ENCODE results near the gene APBB1.

DNA sequence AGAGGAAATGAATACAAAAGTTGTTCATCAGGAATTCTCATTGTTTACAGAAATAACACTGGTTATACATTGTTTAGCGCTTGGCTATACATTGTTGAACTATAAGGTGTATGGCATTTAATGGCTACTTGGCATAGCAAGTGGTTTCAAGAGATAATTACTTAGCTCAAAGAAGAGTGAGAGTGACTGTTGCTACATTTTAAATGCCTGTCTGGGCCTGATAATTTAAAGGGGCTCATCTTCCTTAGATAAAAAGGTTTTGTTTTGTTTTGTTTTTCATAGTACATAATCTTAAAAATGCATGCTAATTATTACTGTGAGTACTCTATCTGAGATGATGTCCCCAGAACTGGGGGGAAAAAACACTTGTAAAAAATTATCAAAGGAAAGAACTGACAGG, 30.1 kb downstream of the APBB1 start:
- TF ChIP-seq, protein P1, sequence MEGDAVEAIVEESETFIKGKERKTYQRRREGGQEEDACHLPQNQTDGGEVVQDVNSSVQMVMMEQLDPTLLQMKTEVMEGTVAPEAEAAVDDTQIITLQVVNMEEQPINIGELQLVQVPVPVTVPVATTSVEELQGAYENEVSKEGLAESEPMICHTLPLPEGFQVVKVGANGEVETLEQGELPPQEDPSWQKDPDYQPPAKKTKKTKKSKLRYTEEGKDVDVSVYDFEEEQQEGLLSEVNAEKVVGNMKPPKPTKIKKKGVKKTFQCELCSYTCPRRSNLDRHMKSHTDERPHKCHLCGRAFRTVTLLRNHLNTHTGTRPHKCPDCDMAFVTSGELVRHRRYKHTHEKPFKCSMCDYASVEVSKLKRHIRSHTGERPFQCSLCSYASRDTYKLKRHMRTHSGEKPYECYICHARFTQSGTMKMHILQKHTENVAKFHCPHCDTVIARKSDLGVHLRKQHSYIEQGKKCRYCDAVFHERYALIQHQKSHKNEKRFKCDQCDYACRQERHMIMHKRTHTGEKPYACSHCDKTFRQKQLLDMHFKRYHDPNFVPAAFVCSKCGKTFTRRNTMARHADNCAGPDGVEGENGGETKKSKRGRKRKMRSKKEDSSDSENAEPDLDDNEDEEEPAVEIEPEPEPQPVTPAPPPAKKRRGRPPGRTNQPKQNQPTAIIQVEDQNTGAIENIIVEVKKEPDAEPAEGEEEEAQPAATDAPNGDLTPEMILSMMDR (IDR thresholded peaks at IDR 0.05; ENCODE audit: low read depth, low read length), result no peak
- TF ChIP-seq MYC (IDR thresholded peaks at IDR 0.05; ENCODE audit: low read depth, low read length), result no peak

Data from NB4 (cell line).